Gastroesophageal sphincter (tissue), 4 donors: ENCODE data around the gene ANXA2R. TPM values are rescaled to one million over a fixed set of nuclear protein-coding genes. Genes with fewer than 3 reads are reported as not detected.

Experiments used
- ATAC-seq: fragments of 150-250 bp; one replicate; pipeline ENCODE4 v1.9.1; 2016; ENCODE audit warnings: mild to moderate bottlenecking, moderate library complexity
- H3K27ac ChIP-seq, 4 donors: fragments of 200-600 bp; sonication (generic) in 3 of 4; 1 replicate in 3 of 4; 2 replicates in 1 of 4; pipeline ENCODE4 v1.5.1; 2016 to 2019
- H3K27me3 ChIP-seq: fragments of 200-600 bp; sonication (generic); one replicate; pipeline ENCODE4 v1.5.1; 2019
- H3K36me3 ChIP-seq, 2 donors: fragments of 200-600 bp; sonication (generic); one replicate each; pipeline ENCODE4 v1.5.1; 2019; ENCODE audit warnings: control low read depth in 1 of 2
- H3K4me1 ChIP-seq, 3 donors: fragments of 200-600 bp; sonication (generic); 1 replicate in 2 of 3; 2 replicates in 1 of 3; pipeline ENCODE4 v1.5.1; 2016 to 2019; ENCODE audit warnings: control low read depth in 2 of 3
- H3K4me3 ChIP-seq, 2 donors: fragments of 200-600 bp; sonication (generic); one replicate each; pipeline ENCODE4 v1.5.1; 2019; ENCODE audit warnings: mild to moderate bottlenecking in 1 of 2, moderate library complexity in 1 of 2
- H3K9me3 ChIP-seq, 3 donors: fragments of 200-600 bp; sonication (generic); one replicate each; pipeline ENCODE4 v1.5.1; 2017 to 2019; ENCODE audit warnings: control low read depth in 2 of 3
- CTCF ChIP-seq, 4 experiments: fragments of 200-600 bp in 2 of 4; fragments of 450-650 bp in 2 of 4; sonication (generic) in 1 of 4; IDR thresholded peaks; one replicate each; pipeline ENCODE4 v1.5.1; 2017 to 2019; ENCODE audit warnings: antibody characterized with exemption in 4 of 4, mild to moderate bottlenecking in 2 of 4, moderate library complexity in 2 of 4
- EP300 ChIP-seq: sonication (generic); formaldehyde crosslinking; IDR thresholded peaks from one replicate; pipeline ENCODE4 v1.6.1; 2017; ENCODE audit warnings: antibody characterized with exemption, mild to moderate bottlenecking
- POLR2A ChIP-seq, 2 donors: fragments of 450-650 bp; IDR thresholded peaks; one replicate each; pipeline ENCODE4 v1.6.1; 2017; ENCODE audit warnings: antibody characterized with exemption in 2 of 2, mild to moderate bottlenecking in 2 of 2, moderate library complexity in 1 of 2
- POLR2AphosphoS5 ChIP-seq: sonication (generic); formaldehyde crosslinking; IDR thresholded peaks from one replicate; pipeline ENCODE4 v1.6.1; 2017; ENCODE audit warnings: antibody characterized with exemption
- WGBS, 2 donors: methylation state at CpG; one replicate each; pipeline ENCODE4 v1.1.5; 2018; ENCODE audit warnings: low coverage in 1 of 2; 5-methylcytosine and 5-hydroxymethylcytosine counted together
- total RNA-seq, 4 donors: library from RNA; depleted of rRNA; stranded (reverse); fragments of >200 nt; gene quantifications; one replicate each; pipeline ENCODE4 v1.1.0, GENCODE V29; 2016

ANXA2R gene
- total RNA-seq, 4 donors from 2014 or later: 1.2 to 5.1 (median 2.1) TPM

DNA sequence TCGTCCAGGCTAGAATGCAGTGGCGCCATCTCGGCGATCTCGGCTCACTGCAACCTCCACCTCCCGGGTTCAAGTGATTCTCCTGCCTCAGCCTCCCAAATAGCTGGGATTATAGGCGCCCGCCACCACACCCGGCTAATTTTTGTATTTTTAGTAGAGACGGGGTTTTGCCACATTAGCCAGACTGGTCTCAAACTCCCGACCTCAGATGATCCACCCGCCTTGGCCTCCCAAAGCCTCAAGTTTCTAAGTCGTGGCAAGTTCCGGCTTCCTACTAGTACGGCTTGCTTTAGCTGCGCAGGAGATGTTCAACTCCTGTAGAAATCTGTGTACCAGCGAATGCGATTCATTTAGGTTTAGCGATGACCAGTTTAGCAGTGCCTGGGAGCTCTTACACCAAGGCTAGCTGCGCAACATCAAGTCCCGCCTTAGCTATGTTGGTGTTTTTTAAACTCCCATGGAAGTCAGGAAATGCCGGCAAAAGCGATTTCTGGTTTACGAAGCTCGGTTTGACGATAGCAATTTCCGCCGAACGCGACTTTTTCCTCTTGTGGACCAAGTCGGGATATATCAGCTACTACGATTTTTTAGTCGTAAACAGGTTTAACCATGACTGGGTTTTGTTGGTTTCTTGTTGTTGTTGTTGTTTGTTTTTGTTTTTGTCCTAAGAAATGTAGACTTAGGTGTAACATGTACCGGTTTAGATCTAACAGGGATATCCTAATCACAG lies 46.4 kb downstream of the ANXA2R start:
- Histone ChIP-seq H3K4me3 (peak overlapping the region; percentile 34 to 56), H3K9me3 (peaks cover 0 to 22% (median 0%) of the 10 kb centered on the region in 3 donors), H3K27me3 (peaks cover 95% of the 10 kb centered on the region), H3K36me3 (no peaks in the 10 kb centered on the region), H3K4me1 (peaks cover 0 to 15% (median 0%) of the 10 kb centered on the region in 3 donors), H3K27ac (peak overlapping the region; percentile 54 to 88 (median 76))
- no peak for ATAC-seq
- 8 to 15% methylated on average over 13 to 19 of the region's 34 CpGs for WGBS, 2 donors
- TF ChIP-seq CTCF (IDR thresholded peaks at IDR 0.05) (no peak), POLR2AphosphoS5 (no peak), POLR2A (IDR thresholded peaks at IDR 0.05) (no peak), EP300 (no peak)

DNA sequence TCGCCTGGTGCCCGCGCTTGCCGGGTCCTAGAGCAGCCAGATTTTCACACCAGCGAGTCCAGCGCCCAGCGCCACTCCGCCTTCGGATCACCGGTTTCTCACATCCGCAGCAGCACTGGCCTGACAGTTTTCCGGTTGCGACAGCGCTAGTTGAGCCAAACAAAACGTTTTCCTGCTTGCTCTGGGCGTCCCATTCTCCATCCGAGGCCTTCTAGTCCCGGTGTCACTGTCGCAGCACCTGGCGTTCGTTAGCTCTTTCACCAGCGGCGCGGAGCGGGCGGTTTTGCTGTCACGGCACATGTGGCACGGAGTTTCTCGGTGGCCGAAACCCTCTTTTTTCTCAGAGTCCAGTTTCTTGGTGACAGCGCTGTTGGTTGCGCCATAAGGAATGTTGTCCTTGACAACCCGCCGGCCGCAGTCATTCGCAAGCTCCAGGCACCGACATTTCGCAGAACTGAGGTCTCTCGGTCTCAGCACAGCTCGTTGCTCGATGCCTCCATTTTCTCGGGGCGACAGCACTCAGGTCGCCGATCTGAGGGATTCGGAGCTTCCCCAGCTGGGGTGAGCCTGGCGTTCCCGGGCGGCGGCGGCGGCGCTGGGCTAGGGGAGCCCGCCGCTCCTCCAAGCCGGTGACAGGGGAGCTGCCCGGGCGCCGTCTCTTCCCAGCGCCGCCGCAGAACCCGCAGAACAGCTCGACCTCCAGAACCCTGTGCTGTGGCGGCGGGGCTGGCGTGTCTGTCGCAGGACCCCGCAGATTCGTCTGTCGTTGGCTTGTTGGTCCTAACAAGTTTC lies 47.8 kb downstream of the ANXA2R start:
- H3K9me3 ChIP-seq: peaks cover 0 to 22% (median 0%) of the 10 kb centered on the region in 3 donors
- ATAC-seq: peak; percentile 59
- peaks cover 0 to 15% (median 0%) of the 10 kb centered on the region in 3 donors for H3K4me1 ChIP-seq
- H3K36me3 ChIP-seq: no peaks in the 10 kb centered on the region
- H3K27ac ChIP-seq: peak overlapping the region; percentile 26 to 88 (median 84)
- H3K4me3 ChIP-seq: peak overlapping the region; percentile 27 to 56
- H3K27me3 ChIP-seq: peaks cover 84% of the 10 kb centered on the region
- WGBS, 2 donors: 6 to 13% methylated on average over 6 to 36 of the region's 71 CpGs
- TF ChIP-seq CTCF (IDR thresholded peaks at IDR 0.05) (no peak), EP300 (no peak), POLR2A (IDR thresholded peaks at IDR 0.05) (peak; percentile 75 to 77), POLR2AphosphoS5 (peak; percentile 73)

GRCh38 chr5:42991404-42992087 lies 48.6 kb downstream of the ANXA2R start:
- peaks cover 84% of the 10 kb centered on the region for H3K27me3 ChIP-seq
- peaks cover 0 to 15% (median 0%) of the 10 kb centered on the region in 3 donors for H3K4me1 ChIP-seq
- 16 to 29% methylated on average over 17 to 26 of the region's 36 CpGs for WGBS, 2 donors
- H3K9me3 ChIP-seq: peaks cover 0 to 22% (median 0%) of the 10 kb centered on the region in 3 donors
- H3K27ac ChIP-seq: peak overlapping the region in 3 of 4 donors; percentile 83 to 88 (median 84)
- peak overlapping the region; percentile 27 to 56 for H3K4me3 ChIP-seq
- no peaks in the 10 kb centered on the region for H3K36me3 ChIP-seq
- ATAC-seq: no peak
- TF ChIP-seq POLR2A (IDR thresholded peaks at IDR 0.05) (no peak), CTCF (IDR thresholded peaks at IDR 0.05) (no peak), EP300 (no peak), POLR2AphosphoS5 (no peak)

DNA sequence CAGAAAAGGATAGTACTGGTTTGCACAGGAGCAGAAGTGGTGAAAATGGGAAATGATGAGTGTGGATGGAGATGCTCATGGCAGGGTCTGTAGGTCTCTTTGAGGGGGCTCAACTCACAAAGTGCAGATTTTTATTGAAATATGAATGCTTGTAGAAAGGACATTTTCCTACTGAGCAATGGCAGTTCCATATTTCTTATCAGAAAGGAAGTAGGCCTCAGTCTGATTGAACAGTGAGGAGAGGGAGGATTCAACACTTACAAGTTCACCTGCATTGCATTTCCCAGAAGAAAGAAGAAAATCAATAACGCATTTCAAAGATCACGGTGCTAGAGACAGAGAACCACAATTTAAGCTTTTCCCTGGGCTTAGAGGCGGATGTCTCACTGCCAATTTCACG lies 49.2 kb downstream of the ANXA2R start:
- peaks cover 0 to 15% (median 0%) of the 10 kb centered on the region in 3 donors for H3K4me1 ChIP-seq
- peak overlapping the region in 3 of 4 donors; percentile 83 to 88 (median 84) for H3K27ac ChIP-seq
- WGBS, 2 donors: 82 to 90% methylated on average over 2 to 4 of the region's 4 CpGs
- H3K4me3 ChIP-seq: peak overlapping the region in 1 of 2 donors; percentile 56
- peaks cover 0 to 22% (median 0%) of the 10 kb centered on the region in 3 donors for H3K9me3 ChIP-seq
- H3K36me3 ChIP-seq: no peaks in the 10 kb centered on the region
- TF ChIP-seq POLR2AphosphoS5 (no peak), EP300 (no peak), CTCF (IDR thresholded peaks at IDR 0.05) (no peak)
- H3K27me3 ChIP-seq: peaks cover 84% of the 10 kb centered on the region
- no peak for ATAC-seq

Other genes with a start within 250 kb of the ANXA2R start
- 100 to 1,000 TPM in 3 of 4 donors, 10 to 100 TPM in 1; 79.2 to 489 (median 247) TPM for gene SELENOP, start 228.4 kb downstream of the ANXA2R start, total RNA-seq
- 10 to 100 TPM; 15.4 to 36.7 (median 24.7) TPM for gene ZNF131, start 80.6 kb upstream of the ANXA2R start, total RNA-seq
- 1 to 10 TPM in 2 of 4 donors, under 1 TPM in 2; 0.94 to 1.9 (median 1.2) TPM for gene NIM1K, start 151.9 kb upstream of the ANXA2R start, total RNA-seq